Naive thymus-derived CD8-positive, alpha-beta T cell (primary cell): ENCODE results near the gene POMGNT1. TPM values are rescaled to one million over a fixed set of nuclear protein-coding genes. Genes with fewer than 3 reads are reported as not detected.
"Not testable (repeated sequence)": the region's sequence is repeated elsewhere in the genome, so short reads cannot be mapped to it uniquely, and the experiment has no call there.

ENCODE experiments used
- ATAC-seq, 2 donors: fragments of 150-1000 bp; cut with Tn5 transposase in 1 of 2; sonication (Bioruptor Pico), chemical (Tn5 transposase) in 1 of 2; 1 replicate in 1 of 2; 2 replicates in 1 of 2; pipeline ENCODE4 v1.10.0; 2021; ENCODE audit warnings: mild to moderate bottlenecking in 2 of 2, moderate library complexity in 2 of 2
- POLR2A ChIA-PET: fragments of 350-600 bp; sonication (Branson Sonifier 250); formaldehyde crosslinking; loops from one replicate; lab custom pipeline; 2021; ENCODE audit warnings: antibody characterized with exemption; lab: Charles Lee
- DNase-seq, 10 donors: peaks; one replicate each; pipeline versions ENCODE4 v3.0.0 to v3.0.0-alpha.2; 2020 to 2022
- H3K27ac Mint-ChIP-seq, 10 donors: one replicate each; pipeline ENCODE4 v1.8.0; 2020 to 2022; ENCODE audit warnings: mild to moderate bottlenecking in 10 of 10, mixed read lengths in 10 of 10, moderate library complexity in 4 of 10, inconsistent platforms in 1 of 10
- H3K27me3 Mint-ChIP-seq, 5 donors: one replicate each; pipeline ENCODE4 v1.8.0; 2021 to 2022; ENCODE audit warnings: mixed read lengths in 5 of 5
- H3K36me3 Mint-ChIP-seq, 3 donors: one replicate each; pipeline ENCODE4 v1.8.0; 2020 to 2022; ENCODE audit warnings: mixed read lengths in 3 of 3, mild to moderate bottlenecking in 2 of 3, inconsistent platforms in 1 of 3
- H3K4me1 Mint-ChIP-seq, 4 donors: one replicate each; pipeline ENCODE4 v1.8.0; 2021 to 2022; ENCODE audit warnings: mixed read lengths in 4 of 4
- H3K4me3 Mint-ChIP-seq, 10 donors: one replicate each; pipeline ENCODE4 v1.8.0; 2020 to 2022; ENCODE audit warnings: mild to moderate bottlenecking in 10 of 10, mixed read lengths in 10 of 10, moderate library complexity in 6 of 10, inconsistent platforms in 1 of 10
- H3K9me3 Mint-ChIP-seq, 9 donors: one replicate each; pipeline ENCODE4 v1.8.0; 2020 to 2022; ENCODE audit warnings: mixed read lengths in 9 of 9, mild to moderate bottlenecking in 3 of 9, inconsistent platforms in 1 of 9, moderate library complexity in 1 of 9
- polyA plus RNA-seq, 3 donors: library from polyadenylated mRNA; unstranded; fragments of 300-500 nt; fragmentation: Illumina TruSeq; gene quantifications; one replicate each; pipeline ENCODE4 v1.2.3, GENCODE V29; 2021
- total RNA-seq, 8 experiments: library from RNA in 2 of 8; stranded (reverse) in 2 of 8; gene quantifications; one replicate each; pipeline ENCODE4 v1.2.3 and lab custom pipeline; 2021 to 2026

POMGNT1 gene
- total and polyA plus RNA-seq, 5 experiments from 2014 or later: 23.5 to 52.3 (median 33.4) TPM

DNA sequence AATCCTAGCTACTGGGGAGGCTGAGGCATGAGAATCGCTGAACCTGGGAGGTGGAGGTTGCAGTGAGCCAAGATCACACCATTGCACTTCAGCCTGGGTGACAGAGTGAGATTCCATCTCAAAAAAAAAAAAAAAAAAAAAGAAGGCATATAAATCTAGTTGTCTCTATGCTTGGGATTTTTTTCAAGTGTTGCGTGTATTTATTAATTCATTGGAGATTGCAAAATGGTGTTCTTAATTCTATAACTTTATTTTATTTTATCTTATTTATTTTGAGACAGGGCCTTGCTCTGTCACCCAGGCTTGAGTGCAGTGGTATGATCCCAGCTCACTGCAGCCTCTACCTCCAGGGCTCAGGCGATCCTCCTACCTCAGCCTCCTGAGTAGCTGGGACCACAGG is 33.0 kb upstream of the POMGNT1 start:
- H3K36me3 Mint-ChIP-seq, H3K27me3 Mint-ChIP-seq, ATAC-seq, H3K9me3 Mint-ChIP-seq, H3K4me3 Mint-ChIP-seq, DNase-seq, POLR2A ChIA-PET, H3K4me1 Mint-ChIP-seq: not testable (repeated sequence)
- H3K27ac Mint-ChIP-seq: peak overlapping the region in 1 of 10 donors; percentile 21

DNA sequence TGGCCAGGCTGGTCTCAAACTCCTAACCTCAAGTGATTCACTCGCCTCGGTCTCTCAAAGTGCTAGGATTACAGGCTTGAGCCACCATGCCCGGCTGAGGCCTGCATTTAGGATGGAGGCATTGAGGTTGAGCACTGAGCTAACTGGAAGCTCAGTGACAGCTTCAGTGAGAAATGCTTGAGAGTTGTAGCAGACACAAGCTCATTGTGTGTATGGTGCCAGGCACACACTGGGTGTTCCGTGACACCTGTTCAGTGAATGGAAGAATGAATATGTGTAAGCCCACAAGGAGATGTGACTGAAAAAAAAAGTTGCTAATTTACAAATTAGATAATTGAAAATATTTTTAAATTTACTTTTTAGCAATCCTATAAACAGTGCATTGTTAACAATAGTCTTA is 26.7 kb upstream of the POMGNT1 start:
- no peaks in the 10 kb centered on the region for H3K27me3 Mint-ChIP-seq
- POLR2A ChIA-PET: no interaction called here
- H3K4me3 Mint-ChIP-seq: no peak overlapping the region
- no peak for ATAC-seq
- H3K4me1 Mint-ChIP-seq: peaks cover 2 to 8% (median 4%) of the 10 kb centered on the region in 4 donors
- DNase-seq: no peak
- no peaks in the 10 kb centered on the region for H3K36me3 Mint-ChIP-seq
- H3K27ac Mint-ChIP-seq: no peak overlapping the region
- no peaks in the 10 kb centered on the region for H3K9me3 Mint-ChIP-seq

DNA sequence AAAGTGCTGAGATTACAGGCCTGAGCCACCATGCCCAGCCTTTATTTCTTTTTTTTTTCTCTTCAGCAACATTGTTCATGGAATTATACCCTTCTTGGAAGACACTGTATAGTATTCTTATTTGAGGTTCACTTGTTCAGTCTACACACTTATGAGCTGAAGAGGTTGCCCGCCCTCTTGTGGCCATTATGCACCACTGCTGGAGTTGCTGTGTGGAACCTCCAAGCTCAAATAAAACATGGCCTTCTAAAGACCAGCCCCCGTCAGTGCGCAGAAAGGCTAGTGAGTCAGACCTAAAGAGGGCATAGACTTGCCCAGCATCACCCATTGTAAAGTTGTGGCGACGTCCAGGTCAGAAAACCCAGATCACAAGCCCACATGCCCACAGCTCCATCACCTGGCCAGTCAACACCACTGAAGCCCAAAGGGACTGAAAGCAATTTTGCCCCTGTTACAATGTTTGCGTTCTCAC is 25.3 kb upstream of the POMGNT1 start:
- Mint-ChIP-seq H3K27ac (peak overlapping the region in 1 of 10 donors; percentile 48), H3K27me3 (no peaks in the 10 kb centered on the region), H3K9me3 (no peaks in the 10 kb centered on the region), H3K4me1 (peaks cover 2 to 5% (median 4%) of the 10 kb centered on the region in 4 donors), H3K36me3 (no peaks in the 10 kb centered on the region), H3K4me3 (no peak overlapping the region)
- POLR2A ChIA-PET: interaction anchor here (0.6 to 1.5 kb wide), 3 partner anchors 21 to 57 kb away, joined by 3 read pairs; no protein-coding TSS in a partner anchor
- ATAC-seq: peak; percentile 97 to 98
- DNase-seq: peak; percentile 12 to 76 (median 52)

DNA sequence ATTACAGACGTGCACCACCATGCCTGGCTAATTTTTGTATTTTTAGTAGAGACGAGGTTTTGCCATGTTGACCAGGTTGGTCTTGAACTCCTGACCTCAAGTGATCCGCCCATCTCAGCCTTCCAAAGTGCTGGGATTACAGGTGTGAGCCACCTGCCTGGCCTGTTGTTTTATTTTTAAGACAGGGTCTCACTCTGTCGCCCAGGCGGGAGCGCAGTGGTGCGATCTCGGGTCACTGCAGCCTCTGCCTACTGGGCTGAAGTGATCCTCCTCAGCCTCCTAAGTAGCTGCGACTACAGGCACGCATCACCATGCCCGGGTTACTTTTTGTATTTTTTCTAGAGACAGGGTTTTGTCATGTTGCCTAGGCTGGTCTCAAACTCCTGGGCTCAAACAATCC is 24.8 kb upstream of the POMGNT1 start:
- H3K9me3 Mint-ChIP-seq, H3K36me3 Mint-ChIP-seq, DNase-seq, H3K4me1 Mint-ChIP-seq, ATAC-seq, H3K27me3 Mint-ChIP-seq, H3K27ac Mint-ChIP-seq, H3K4me3 Mint-ChIP-seq: not testable (repeated sequence)
- POLR2A ChIA-PET: interaction anchor here (0.6 to 1.5 kb wide), 3 partner anchors 22 to 56 kb away, joined by 3 read pairs; no protein-coding TSS in a partner anchor

DNA sequence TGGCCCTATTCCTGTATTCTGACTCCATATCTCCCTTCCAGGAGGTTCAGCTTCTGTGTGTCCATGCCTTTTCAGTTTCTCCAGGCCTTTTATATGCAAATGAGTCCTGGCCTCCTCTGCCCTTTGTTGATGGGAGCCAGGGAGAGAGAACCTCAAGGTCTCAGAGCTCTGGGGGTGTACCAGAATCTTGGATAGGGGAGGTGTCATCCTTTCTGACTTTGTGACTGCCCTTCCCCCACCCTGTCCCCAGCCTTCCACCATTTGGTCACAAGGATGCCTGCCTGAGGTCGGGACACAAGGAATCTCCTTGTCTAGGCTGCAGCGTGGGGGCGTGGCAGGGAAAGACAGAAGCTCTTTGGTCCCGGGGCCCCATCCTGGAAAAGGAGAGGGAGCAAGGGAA is 23.5 kb upstream of the POMGNT1 start:
- no peaks in the 10 kb centered on the region for H3K36me3 Mint-ChIP-seq
- POLR2A ChIA-PET: no interaction called here
- peaks cover 2 to 5% (median 2%) of the 10 kb centered on the region in 4 donors for H3K4me1 Mint-ChIP-seq
- no peaks in the 10 kb centered on the region for H3K9me3 Mint-ChIP-seq
- H3K27me3 Mint-ChIP-seq: no peaks in the 10 kb centered on the region
- DNase-seq: no peak
- H3K4me3 Mint-ChIP-seq: no peak overlapping the region
- ATAC-seq: no peak
- H3K27ac Mint-ChIP-seq: no peak overlapping the region

DNA sequence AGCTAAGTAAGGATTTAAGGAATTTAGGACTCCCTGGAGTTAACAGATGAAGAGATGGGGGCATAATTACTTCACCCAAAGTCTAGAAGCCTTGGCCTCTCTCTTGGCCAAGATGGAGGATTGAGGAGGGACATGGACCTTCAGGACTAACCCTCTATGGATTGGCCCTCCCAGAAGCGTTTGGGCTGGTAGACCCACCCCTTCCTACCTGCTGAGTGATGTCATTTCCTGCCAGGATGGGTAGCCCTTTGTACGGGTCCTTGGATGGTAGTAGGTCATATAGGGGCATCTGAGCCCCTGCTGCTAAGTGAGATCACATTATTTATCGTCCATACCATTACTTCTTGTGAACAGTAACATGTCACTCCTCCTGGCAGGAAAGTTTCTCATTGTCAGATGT is 22.6 kb upstream of the POMGNT1 start:
- Mint-ChIP-seq H3K4me1 (peaks cover 2 to 5% (median 2%) of the 10 kb centered on the region in 4 donors), H3K27ac (no peak overlapping the region), H3K9me3 (no peaks in the 10 kb centered on the region), H3K4me3 (no peak overlapping the region), H3K27me3 (no peaks in the 10 kb centered on the region), H3K36me3 (no peaks in the 10 kb centered on the region)
- DNase-seq (no peak), ATAC-seq (no peak)
- POLR2A ChIA-PET: no interaction called here

DNA sequence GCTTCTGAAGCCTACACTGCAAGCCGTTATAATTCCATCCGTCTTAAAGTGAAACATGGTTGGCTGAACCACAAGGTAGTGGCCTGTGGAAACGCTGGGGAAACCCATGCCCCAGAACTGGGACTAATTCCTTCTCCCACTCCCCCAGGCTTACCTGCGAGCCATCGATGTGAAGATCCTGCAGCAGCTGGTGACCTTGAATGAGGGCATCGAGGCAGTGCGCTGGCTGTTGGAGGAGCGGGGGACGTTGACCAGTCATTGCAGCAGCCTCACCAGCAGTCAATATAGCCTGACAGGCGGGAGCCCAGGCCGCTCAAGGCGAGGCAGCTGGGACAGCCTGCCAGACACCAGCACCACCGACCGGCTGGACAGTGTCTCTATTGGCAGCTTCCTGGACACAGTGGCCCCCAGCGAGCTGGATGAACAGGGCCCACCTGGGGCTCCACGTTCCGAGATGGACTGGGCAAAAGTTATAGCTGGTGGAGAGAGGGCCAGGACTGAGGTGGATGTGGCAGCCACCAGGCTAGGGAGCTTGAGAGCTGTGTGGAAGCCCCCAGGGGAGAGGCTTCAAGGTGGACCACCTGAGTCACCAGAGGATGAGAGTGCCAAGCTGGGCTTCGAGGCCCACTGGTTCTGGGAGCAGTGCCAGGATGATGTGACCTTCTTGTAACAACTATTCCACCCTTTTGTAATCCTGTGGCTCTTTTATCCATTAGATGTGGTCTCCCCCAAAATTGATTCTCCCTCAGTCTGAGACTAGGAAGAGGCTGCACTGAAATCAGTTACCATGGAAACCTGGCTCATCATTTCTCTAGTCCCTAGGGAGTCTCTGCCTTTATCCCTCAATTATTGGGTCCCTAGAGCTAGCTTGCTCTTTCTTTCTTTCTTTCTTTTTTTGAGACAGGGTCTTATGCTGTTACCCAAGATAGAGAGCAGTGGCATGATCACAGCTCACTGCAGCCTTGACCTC is 21.6 kb upstream of the POMGNT1 start:
- Mint-ChIP-seq H3K4me1 (peaks cover 2 to 5% (median 2%) of the 10 kb centered on the region in 4 donors), H3K27me3 (no peaks in the 10 kb centered on the region), H3K27ac (peak overlapping the region in 1 of 10 donors; percentile 12), H3K36me3 (no peaks in the 10 kb centered on the region), H3K9me3 (no peaks in the 10 kb centered on the region), H3K4me3 (no peak overlapping the region)
- no peak for ATAC-seq
- no peak for DNase-seq
- POLR2A ChIA-PET: no interaction called here

DNA sequence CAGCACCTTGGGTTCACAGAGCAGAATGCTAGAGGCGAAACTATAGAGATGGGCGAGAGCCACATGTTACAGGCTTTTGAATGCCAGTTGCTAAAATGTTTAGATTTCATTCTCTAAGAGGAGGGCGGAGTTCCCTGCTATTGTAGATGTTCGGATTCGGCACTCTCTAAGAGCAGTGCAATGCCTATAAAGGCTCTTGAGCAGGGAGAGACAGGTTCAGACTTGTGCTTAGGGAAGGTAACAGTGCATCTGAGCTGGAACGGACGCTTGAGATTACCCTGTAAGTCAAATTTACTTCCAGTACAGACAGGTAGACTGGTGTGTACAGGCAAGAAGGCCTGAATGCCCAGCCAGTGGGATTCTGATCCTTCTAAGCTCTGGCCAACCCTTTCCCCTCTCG is 20.2 kb upstream of the POMGNT1 start:
- Mint-ChIP-seq H3K9me3 (no peaks in the 10 kb centered on the region), H3K27ac (no peak overlapping the region), H3K36me3 (no peaks in the 10 kb centered on the region), H3K27me3 (no peaks in the 10 kb centered on the region), H3K4me3 (no peak overlapping the region), H3K4me1 (peaks cover 0 to 1% (median under 1%) of the 10 kb centered on the region in 4 donors)
- DNase-seq (no peak), ATAC-seq (no peak)
- POLR2A ChIA-PET: no interaction called here

DNA sequence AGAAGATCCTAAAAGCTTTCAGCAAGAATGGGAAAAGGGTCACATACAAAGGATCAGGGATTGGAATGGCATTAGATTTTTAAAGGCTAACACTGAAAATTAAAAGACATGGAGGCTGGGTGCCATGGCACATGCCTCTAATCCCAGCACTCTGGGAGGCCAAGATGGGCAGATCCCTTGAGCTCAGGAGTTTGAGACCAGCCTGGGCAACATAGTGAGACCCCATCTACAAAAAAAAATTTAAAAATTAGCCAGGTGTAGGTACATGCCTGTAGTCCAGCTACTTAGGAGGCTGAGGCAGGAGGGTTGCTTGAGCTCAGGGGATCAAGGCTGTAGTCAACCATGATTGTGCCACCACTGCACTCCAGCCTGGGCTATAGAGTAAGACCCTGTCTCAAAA is 17.3 kb upstream of the POMGNT1 start:
- ATAC-seq (no peak), DNase-seq (no peak)
- POLR2A ChIA-PET: no interaction called here
- Mint-ChIP-seq H3K36me3 (no peaks in the 10 kb centered on the region), H3K9me3 (no peaks in the 10 kb centered on the region), H3K4me1 (no peaks in the 10 kb centered on the region), H3K27me3 (no peaks in the 10 kb centered on the region), H3K27ac (no peak overlapping the region), H3K4me3 (no peak overlapping the region)

DNA sequence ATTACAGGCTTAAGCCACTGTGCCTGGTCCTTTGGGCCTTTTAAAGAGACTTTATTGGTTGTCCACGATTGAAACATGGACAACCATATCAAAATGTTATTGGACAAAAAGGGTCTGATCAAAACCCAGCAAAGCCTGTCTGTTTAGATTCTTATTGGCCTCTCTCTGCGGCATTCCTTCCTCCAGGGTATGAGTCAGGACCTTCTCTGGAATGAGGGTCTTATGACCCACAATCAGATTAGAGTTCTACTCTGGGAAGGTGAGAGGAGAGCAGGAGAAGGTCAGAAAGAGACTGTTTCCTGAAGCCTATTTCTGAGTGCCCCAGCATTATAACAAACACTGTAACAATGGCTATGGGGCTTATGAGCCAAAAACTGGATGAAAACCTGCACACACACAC is 12.8 kb upstream of the POMGNT1 start:
- H3K36me3 Mint-ChIP-seq: no peaks in the 10 kb centered on the region
- no peaks in the 10 kb centered on the region for H3K9me3 Mint-ChIP-seq
- no peak for DNase-seq
- ATAC-seq: no peak
- POLR2A ChIA-PET: no interaction called here
- H3K4me1 Mint-ChIP-seq: no peaks in the 10 kb centered on the region
- H3K27ac Mint-ChIP-seq: no peak overlapping the region
- H3K4me3 Mint-ChIP-seq: no peak overlapping the region
- H3K27me3 Mint-ChIP-seq: peaks cover 0 to 1% (median 0%) of the 10 kb centered on the region in 5 donors

DNA sequence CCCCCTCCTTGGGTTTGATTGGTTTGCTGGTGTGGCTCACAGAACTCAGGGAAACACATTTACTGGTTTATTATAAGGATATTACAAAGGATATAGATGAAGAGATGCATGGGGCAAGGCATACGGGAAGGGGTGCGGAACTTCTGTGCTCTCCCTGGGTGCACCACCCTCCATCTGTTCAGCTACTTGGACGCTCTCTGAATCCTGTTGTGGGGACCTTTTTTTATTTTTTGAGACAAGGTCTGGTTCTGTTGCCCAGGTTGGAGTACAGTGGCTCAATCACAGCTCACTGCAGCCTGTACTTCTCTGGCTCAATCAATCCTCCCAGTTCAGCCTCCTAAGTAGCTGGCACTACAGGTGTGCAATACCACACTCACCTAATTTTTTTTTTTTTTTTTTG is 12.3 kb upstream of the POMGNT1 start:
- Mint-ChIP-seq H3K4me1 (no peaks in the 10 kb centered on the region), H3K27me3 (peaks cover 0 to 1% (median 0%) of the 10 kb centered on the region in 5 donors), H3K9me3 (no peaks in the 10 kb centered on the region), H3K27ac (no peak overlapping the region), H3K4me3 (no peak overlapping the region), H3K36me3 (no peaks in the 10 kb centered on the region)
- POLR2A ChIA-PET: no interaction called here
- ATAC-seq (no peak), DNase-seq (no peak)

DNA sequence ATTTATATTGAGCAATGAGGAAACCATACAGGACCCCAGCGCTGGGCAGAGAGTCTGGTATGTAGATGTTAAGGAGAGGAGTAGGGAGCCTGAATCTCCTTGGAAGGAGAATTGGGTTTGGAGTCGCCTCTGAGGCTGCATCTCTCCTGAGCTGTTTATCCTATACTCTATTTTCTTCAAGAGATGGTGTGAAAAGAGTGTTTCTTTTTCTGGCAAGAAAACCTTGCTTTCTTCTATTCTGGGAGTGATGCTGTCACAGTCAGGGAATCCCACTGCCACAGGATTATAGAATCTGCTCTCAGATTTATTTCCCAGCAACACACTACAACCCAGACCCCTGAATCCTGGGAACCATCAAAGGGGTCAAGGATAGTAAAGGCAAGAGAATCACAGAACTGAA is 8.2 kb upstream of the POMGNT1 start:
- POLR2A ChIA-PET: no interaction called here
- Mint-ChIP-seq H3K27me3 (peaks cover 0 to 1% (median 0%) of the 10 kb centered on the region in 5 donors), H3K4me1 (peaks cover 11 to 25% (median 15%) of the 10 kb centered on the region in 4 donors), H3K36me3 (no peaks in the 10 kb centered on the region), H3K4me3 (no peak overlapping the region), H3K27ac (peak overlapping the region in 2 of 10 donors; percentile 31 to 60), H3K9me3 (no peaks in the 10 kb centered on the region)
- ATAC-seq (no peak), DNase-seq (no peak)

DNA sequence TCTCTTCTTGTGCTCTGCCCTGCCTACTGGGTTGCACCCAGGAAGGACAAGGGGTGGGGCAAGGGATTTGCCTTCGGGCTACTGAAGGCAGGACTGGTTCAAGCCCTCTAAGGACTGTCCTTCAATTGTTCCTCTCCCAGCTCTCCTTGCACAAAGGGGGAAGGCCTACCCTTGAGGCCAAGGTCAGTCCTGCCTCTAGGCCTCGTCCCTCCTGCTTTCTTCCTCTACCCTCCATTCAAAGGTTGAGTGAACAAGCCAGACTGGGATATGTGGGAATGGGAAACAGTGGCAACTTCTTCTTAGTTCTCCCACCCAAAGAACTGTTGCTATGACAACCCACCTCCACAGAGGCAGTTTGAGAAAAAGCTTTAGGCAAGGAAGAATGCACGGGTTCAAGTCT is 7.6 kb upstream of the POMGNT1 start:
- Mint-ChIP-seq H3K4me1 (peaks cover 11 to 25% (median 15%) of the 10 kb centered on the region in 4 donors), H3K4me3 (no peak overlapping the region), H3K27ac (peak overlapping the region in 1 of 10 donors; percentile 28), H3K27me3 (peaks cover 0 to 1% (median 0%) of the 10 kb centered on the region in 5 donors), H3K9me3 (no peaks in the 10 kb centered on the region), H3K36me3 (no peaks in the 10 kb centered on the region)
- no peak for ATAC-seq
- POLR2A ChIA-PET: no interaction called here
- no peak for DNase-seq
